SIG-M5 treated with dmso at 0.1 percent for 504 hours (cell line): ENCODE measurements around the gene KIFAP3.
"Not testable (repeated sequence)": the region's sequence is repeated elsewhere in the genome, so short reads cannot be mapped to it uniquely, and the experiment has no call there.

Experiments
- DNase-seq: peaks from one replicate; lab custom pipeline; 2025; ENCODE audit not compliant: unreplicated experiment; lab: John Stamatoyannopoulos, UW

The KIFAP3 gene

DNA sequence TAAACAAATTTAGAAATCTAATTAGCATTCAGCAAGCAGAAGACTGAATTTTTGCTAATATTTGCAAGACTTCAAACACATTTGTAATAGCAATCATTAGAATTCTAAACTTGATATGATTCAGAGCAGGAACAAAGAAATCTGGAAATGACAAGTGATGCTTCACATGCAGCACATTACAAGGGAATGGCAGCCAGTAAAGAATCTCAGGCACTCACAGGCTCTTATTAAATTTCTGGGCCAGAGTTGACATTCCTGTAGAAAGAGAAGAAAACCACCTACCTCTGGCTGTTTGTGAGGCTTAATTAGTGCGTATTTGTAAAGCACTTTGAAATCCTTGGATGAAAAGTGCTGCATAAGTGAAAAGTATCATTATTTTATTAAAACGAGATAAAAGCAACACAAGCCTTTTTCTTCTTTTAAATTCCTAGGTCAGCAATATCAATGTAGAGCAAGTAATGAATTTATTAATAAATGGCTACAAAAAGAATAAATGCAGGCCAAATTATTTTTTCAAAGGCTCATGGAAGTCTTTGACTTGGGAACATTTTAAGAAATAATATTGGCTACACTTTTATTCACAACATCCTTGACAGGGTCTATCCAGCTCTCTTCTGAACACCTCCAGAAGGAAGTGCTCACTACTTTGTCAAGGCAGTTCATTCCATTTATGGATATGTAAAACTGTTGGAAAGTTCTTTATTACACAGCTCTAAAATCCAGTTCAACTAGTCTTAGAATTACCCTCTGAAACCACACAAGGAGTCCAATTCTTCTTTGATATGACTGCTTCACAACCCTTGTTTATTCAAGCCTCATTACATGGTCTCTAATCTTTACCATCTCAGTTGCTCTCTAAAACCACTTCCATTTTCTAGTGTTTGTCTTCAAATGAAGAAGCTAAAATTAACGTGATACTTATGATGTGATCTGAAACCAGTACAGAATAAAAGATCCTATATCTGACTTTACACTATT, 148.7 kb downstream of the KIFAP3 start:
- DNase-seq = peak; percentile 36

DNA sequence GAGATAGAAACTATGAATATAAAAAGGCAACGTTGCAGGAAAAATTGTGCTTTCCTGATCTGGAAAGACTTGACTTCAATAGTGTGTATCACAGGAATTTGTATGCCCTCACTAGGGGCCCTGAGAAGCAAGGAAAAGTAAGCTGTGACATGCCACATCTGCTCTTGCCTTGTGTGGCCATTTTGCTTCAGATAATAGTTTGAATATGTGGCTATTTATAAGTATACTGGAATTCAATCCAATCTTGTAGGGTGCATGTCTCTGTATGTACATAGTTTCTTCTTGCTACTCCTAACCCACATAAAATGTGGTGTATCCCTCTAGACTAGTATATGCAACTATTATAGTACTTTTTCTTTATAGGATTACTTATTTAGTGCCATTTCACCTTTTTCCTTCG, 149.7 kb downstream of the KIFAP3 start:
- DNase-seq = no peak

DNA sequence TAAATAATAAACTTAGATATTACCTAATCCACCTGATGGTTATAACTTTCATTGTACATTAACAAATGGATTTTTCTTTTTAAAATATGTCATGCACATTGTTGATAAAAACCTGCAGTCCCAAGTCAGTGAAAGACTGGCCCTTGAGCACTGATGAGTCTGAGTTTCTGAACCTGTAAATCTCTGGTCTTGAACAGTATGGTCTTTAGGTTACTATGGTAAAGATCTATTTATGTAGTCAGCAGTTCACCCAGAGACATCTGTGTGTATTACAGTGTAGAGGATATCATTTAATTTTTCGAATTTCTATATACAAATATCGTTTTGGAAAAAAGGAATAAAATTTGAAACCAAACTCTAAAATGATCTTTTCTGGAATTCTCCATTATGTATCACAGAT, 150.4 kb downstream of the KIFAP3 start:
- DNase-seq = no peak

DNA sequence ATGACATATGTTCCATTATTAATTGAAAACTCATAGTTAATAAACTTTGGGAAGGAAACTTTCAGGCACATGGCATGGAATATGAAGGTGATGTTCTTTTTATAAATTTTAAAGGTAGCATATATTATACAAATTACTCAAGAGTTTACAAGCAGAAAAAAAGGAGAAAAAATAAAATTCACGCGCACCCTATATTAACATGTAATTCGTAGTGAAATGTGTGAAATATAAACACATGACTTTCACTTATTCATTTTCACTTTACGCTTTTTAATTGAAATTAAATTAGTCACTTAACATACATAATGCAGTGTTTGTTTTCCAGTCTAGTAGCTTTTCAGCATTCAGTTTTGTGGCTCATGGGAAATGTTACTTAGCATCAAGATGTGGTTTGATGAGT, 153.4 kb downstream of the KIFAP3 start:
- no peak for DNase-seq

DNA sequence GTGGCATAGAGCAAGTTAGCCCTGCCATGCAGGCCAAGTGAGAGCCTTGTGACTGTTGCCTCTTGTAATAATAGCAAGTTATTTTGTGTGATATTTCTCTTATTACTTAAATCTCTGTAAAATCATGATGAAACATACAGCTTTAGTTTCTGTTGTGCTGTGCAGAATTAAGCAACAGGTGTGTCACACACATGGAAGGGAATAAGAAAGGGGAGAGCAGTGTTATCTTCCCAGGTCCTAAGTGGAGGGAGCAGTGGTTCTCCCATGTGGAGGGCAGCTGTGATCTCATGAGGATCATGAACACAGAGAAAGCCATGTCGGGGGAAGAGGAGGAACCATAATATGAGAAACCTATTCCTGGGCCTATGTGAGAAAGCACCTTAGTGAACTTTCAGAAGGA, 155.6 kb downstream of the KIFAP3 start:
- no peak for DNase-seq

DNA sequence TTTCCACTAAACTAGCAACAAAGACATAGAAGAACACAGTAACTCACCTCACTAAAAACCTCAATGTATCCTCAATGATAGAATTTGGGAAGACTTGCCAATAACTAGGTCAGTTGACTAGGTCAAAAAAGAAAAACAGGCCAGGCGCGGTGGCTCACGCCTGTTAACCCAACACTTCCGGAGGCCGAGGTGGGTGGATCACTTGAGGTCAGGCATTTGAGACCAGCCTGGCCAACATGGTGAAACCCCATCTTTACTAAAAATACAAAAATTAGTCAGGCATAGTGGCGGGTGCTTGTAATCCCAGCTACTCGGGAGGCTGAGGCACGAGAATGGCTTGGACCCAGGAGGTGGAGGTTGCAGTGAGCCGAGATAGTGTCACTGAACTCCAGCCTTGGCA, 156.3 kb downstream of the KIFAP3 start:
- DNase-seq = not testable (repeated sequence)

DNA sequence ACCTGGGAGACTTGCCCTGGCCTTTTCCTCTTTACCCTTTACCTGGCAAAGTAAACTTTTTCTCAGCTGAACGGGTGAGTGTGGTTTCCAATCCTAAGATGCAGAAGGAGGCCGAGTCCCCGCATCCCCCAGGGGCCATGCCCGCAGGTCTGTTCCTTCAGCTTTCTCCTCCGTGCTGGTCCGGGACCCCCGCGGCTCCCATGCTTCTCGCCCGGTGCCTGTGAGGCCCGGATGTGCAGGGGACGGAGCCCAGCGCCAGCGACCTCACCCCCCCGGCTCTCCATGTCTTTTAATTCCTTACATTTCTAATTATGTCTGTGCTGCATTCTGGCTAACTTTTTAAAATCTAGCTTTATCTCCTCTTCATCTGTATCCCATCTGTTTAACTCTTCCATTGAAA, 159.3 kb downstream of the KIFAP3 start:
- no peak for DNase-seq

DNA sequence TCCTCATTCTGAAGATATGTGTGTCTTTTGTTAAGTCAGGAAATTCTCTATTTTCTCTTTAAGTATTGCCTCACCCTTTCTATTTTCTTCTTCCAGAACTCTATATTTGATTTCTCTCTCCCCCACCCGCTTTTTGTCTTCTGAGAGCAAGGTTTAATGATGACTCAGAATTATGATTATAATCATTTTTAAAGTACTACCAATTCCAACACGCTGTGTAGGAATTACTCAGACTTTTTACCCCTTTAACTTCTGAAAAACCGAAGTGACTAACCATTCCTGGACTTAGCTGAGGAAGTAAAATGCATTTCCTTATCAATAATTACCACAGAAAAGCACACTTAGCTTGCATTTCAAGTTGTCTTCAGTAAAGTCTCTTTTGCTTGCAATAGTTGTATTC, 160.0 kb downstream of the KIFAP3 start:
- DNase-seq = peak; percentile 16

DNA sequence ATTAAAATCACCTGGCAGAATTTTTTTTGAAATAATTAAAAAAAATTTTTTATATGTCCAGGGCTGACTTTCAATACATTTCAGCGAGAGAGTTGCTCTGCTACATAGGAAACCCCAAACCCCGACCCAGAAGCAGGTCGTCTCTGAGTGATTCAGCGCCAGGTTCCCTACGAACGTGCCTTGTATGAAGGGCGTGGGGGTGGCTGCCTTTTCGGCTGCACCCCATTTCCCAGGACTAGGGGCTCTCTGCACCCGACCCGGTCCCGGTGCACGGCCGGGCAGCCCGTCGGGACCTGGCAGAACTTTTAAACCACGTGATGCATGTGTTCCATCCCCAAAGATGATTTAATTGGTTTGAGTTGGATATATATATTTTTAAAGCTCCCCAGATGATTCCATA, 165.0 kb downstream of the KIFAP3 start:
- DNase-seq = no peak

DNA sequence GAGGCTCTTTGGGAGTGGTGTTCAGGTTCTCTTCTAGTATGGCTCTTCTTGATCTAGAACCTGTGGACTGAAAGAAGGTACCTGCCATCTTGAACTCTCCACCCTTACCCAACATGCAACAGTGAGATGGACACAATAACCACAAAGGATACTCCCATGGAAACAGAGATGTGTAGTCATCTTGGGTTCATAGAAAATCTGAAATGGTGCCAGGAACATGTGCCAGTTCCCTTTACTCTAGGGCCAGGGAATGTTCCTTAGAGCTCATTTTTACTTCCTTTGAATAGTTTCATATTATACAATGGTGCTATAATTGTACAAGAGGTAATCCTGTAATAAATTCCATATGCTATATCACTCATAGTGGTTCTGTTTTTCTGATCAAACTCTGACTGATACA, 167.6 kb downstream of the KIFAP3 start:
- no peak for DNase-seq

DNA sequence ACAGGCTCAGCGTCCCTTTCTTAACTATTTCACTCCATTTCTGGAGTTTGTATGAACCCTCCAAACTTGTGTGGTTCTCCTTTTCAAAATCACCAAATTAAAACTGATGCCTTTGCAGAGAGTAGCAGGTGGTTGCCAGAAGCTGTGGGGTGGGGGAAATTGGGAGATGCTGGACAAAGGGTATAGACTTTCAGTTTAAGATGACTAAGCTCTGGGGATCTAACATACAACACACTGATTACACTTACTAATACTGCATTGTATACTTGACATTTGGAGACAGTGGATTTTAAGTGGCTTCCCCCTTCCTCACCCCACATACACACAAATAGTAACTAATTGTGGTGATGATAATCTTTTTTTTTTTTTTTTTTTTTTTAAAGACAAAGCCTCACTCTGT, 169.7 kb downstream of the KIFAP3 start:
- DNase-seq = no peak

DNA sequence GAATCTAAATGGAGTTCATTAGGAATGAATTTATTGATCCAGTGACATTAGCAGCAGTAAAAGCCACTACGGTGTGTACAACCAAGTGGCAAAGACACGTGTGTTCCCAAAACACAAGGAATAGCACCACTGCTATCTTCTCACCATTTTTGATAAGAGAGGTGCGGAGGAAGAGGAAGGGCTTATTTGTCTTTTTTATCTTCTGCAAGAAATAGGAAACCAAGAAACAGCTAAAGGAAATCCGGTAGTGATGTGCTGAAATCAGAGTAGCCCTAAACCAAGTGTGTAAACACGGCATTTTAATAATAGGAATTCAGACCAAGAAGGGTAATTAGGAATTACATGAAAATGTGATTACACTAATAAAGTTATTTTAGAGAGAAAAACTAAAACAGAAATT, 171.7 kb downstream of the KIFAP3 start:
- no peak for DNase-seq

DNA sequence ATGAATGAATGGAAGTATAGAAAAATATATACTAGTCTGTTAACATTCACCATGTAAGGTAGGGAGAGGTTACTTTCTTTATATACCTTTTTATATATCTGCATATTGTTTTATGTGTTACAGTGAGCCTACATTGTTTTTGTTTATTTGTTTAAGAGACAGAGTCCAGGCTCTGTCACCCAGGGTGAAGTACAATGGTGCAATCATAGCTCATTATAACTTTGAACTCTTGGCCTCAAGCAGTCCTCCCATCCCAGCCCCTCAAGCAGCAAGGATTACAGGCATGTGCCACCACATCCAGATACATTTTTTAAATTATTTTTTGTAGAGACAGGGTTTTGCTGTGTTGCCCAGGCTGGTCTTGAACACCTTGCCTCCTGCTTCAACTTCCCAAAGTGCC, 173.4 kb downstream of the KIFAP3 start:
- no peak for DNase-seq

DNA sequence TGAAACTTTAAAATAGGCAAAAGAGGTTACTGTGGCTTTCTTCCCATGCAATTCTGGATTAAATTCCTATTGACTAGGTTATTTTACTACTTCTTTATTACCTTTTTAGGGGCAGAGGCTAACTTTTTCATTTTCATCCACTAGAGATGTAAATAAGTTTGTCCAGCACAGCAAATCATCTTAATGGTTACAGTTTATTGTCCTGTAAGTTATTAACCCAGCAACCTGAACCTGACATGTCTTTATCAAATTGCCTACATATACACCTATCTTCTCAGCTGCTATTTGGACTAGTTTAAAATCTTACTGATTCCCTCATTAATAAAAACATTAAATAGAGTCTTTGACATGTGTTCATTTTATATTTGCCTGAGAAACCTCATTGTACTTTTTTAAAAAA, 173.9 kb downstream of the KIFAP3 start:
- DNase-seq = no peak

DNA sequence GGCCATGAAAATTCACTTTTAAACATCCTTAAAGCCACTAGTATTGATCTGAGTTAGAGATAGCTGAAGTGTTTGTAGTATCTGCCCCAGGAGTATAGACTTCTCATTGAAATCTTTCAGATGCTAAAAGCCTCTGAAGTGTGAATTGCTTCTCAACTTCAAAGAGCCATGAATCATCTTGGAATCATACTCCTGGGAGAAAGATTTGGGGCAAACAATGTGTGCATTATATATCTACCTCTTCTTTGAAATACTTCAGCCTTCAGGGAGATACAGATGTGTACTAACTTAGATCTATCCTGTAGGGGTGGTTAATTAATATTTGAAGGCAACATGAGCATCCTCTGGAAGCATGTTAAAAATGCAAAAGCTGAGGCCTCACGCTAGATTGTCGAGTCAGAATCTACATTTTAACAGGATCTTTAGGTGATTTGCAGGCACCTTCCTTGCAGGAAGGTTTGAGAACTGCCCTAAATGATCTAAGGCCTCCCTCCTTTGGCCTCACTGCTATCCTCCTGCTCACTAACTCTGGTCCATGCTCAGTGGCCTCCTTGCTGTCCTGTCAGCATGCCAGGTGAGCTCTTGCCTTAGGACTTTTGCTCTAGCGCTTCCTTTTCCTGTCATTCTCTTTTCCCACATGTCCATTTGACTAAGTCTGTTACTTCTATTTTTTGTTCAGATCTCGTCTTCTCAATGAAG, 174.8 kb downstream of the KIFAP3 start:
- DNase-seq = no peak

DNA sequence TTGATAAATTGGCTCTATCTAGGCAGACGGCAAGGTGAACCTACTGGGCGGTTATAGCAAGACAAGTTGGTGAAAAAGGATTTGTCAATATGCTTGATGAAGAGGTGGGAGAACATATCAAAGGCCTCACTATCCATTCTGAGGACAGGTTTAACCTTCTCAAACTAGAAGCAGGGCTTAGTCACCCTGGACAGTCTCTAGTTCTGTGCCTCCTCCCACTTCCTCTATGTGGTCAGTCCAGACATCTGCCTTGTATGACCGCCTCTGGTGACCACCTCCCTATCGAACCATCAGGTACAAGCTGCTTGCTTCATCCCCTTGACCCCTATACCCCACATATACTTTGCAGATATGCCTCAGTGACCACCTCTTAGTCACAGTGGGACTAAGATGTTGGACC, 178.5 kb downstream of the KIFAP3 start:
- no peak for DNase-seq

DNA sequence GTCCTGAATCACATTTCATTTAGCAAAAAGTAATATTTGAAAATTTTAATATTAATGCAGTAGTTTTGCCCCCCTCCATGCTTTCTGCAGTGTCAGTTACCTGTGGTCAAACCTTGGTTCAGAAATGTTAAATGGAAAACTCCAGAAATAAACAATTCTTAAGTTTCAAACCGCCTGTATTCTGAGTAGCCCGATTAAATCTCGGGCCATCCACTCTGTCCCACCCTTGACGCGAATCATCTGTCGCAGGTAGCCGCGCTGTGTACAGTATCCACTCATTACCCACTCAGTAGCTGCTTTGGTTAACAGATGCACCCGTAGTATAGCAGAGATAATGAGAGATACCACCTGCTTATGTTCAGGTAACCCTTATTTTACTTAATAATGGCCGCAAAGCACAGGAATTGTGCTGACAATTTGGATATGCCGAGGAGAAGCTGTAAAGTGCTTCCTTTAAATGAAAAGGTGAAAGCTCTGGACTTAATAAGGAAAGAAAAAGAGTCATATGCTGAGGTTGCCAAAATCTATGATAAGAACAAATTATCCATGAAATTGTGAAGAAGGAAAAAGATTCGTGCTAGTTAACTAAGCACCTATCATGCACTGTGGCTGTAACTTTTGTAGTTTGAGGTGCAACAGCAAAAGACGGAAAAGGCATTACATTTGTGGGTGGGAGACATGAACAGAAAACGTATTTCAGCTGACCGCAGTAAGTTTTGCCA, 179.9 kb downstream of the KIFAP3 start:
- no peak for DNase-seq

DNA sequence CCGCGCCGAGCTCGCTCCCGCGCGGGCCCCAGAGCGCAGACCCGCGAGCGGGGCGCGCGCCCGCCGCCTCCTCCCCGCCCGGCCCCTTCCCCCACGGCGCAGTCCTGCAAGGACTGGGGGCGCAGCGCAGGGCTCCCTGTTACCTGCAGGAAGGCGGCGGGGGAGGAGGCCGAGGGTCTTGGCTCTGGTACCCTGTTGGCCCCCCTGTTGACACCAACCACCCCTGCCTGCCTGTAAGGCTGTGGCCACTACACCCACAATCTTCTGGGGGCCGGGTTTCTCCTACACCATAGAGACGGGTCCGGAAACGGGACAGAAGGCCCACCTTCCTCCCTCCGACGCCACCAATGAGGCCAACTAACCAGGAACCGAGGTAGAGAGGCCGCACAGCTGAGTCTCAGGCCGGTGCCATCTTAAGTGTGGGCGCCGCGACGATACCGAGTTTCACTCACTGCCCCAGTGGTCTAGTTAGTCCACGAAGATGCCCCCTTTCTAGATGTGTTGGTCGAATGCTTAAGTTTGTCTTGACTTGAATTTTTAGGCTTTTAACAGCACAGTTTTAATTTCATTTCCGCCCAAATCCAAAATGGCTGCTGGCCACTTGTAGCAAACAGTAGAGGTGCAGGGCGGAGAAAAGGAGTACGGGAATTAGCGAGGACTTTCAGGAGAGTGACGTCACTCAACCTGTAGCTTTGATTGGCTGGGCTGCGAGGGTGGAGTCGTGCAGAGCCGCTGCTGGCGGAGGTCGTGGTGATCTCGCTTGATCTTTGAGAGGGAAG, 180.7 kb downstream of the KIFAP3 start, which contains the start of gene SCYL3:
SCYL3 (minus strand) TSS at position 252 of the 779 bp plus-strand sequence. CDS start 5,056 bp downstream, outside the sequence.
- DNase-seq = peak; percentile 99

DNA sequence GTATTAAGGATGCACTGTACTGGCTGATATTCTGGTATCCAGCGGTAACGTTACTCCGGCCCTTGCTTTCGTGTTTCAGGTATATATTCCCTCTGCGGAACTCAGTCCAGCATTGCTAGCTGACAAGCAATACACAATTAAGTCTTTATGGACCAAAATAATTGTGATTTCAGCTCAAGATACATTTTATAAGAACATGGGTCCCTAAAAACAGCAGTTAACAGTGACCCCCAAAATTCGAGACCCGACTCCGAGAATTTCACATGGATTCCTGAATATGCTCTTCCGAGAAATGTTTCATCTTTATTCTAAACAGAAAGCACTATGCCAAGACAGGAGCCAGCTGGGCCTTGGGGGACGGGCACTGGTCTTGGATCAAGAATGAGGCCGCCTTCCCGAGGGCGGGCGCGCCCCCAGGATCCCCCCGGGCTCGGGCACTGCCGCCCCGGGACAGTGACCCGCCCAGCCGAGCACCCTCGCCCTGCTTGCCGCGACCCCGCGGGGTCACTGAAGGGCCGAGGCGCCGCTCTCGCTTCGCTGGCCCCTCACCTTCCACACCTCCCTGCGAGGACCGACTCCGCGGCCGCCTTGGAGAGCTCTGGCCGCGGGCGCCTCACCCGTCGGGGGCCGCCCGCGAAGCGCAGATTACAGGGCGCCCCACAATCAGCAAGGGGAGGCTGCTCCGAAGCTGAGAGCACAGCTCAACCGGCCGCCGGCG, 181.4 kb downstream of the KIFAP3 start:
- no peak for DNase-seq
